CD14-positive monocyte (primary cell): ENCODE data around the gene CCDC110. TPM values are rescaled to one million over a fixed set of nuclear protein-coding genes. Genes with fewer than 3 reads are reported as not detected.
"Not testable (repeated sequence)": the region's sequence is repeated elsewhere in the genome, so short reads cannot be mapped to it uniquely, and the experiment has no call there.

Experiments
- DNase-seq, 3 donors: peaks; one replicate each; pipeline ENCODE4 v3.0.0-alpha.2; 2011 to 2022
- H2AFZ ChIP-seq: 2 replicates; pipeline ENCODE4 v1.6.0; 2012; ENCODE audit warnings: mild to moderate bottlenecking, low read depth, low read length, inconsistent platforms; ENCODE audit not compliant: insufficient read depth, poor library complexity, severe bottlenecking
- H3K27ac ChIP-seq, 2 donors: 1 replicate in 1 of 2; 2 replicates in 1 of 2; pipeline ENCODE4 v1.5.1; 2012 to 2013; ENCODE audit warnings: low read length in 2 of 2, control low read depth in 1 of 2, inconsistent platforms in 1 of 2, low read depth in 1 of 2, mild to moderate bottlenecking in 1 of 2
- H3K27me3 ChIP-seq, 2 donors: one replicate each; pipeline versions ENCODE4 v1.6.0 to v1.6.1; 2011 to 2013; ENCODE audit warnings: low read length in 2 of 2; ENCODE audit not compliant: control insufficient read depth in 2 of 2, insufficient read depth in 2 of 2
- H3K36me3 ChIP-seq, 2 donors: replicated peaks in 1 of 2; 1 replicate in 1 of 2; 2 replicates in 1 of 2; pipeline versions ENCODE4 v1.5.1 to v1.6.1; 2012 to 2013; ENCODE audit warnings: low read length in 2 of 2, control low read depth in 1 of 2, inconsistent platforms in 1 of 2, mild to moderate bottlenecking in 1 of 2; ENCODE audit not compliant: insufficient read depth in 2 of 2, control insufficient read depth in 1 of 2
- H3K4me1 ChIP-seq, 2 donors: 1 replicate in 1 of 2; 2 replicates in 1 of 2; pipeline versions ENCODE4 v1.5.1 to v1.6.1; 2012 to 2013; ENCODE audit warnings: low read length in 2 of 2, control low read depth in 1 of 2, inconsistent platforms in 1 of 2, mild to moderate bottlenecking in 1 of 2, moderate library complexity in 1 of 2; ENCODE audit not compliant: insufficient read depth in 2 of 2, control insufficient read depth in 1 of 2
- H3K4me2 ChIP-seq: replicated peaks from 2 replicates; pipeline ENCODE3; 2012; ENCODE audit warnings: low read length, moderate library complexity, mild to moderate bottlenecking; ENCODE audit not compliant: poor library complexity, severe bottlenecking; ENCODE audit errors: extremely low read depth
- H3K4me3 ChIP-seq, 3 experiments: fragments of 200-600 bp in 1 of 3; sonication (generic) in 1 of 3; replicated peaks in 1 of 3; 1 replicate in 2 of 3; 2 replicates in 1 of 3; pipeline ENCODE4 v1.5.1; 2011 to 2013; ENCODE audit warnings: low read length in 3 of 3, mild to moderate bottlenecking in 3 of 3, control low read depth in 2 of 3, low read depth in 2 of 3, inconsistent platforms in 1 of 3, moderate library complexity in 1 of 3
- H3K79me2 ChIP-seq: 2 replicates; pipeline ENCODE4 v1.6.0; 2012; ENCODE audit warnings: mild to moderate bottlenecking, control low read depth, inconsistent platforms, low read length, moderate library complexity; ENCODE audit not compliant: insufficient read depth
- H3K9ac ChIP-seq: 2 replicates; pipeline ENCODE4 v1.6.0; 2017; ENCODE audit warnings: low read length, mild to moderate bottlenecking; ENCODE audit not compliant: insufficient read depth, poor library complexity, severe bottlenecking
- H3K9me3 ChIP-seq, 2 donors: replicated peaks in 1 of 2; 1 replicate in 1 of 2; 2 replicates in 1 of 2; pipeline versions ENCODE4 v1.5.1 to v1.6.1; 2012 to 2013; ENCODE audit warnings: low read length in 2 of 2, control low read depth in 1 of 2; ENCODE audit not compliant: control insufficient read depth in 1 of 2, insufficient read depth in 1 of 2
- H4K20me1 ChIP-seq: 2 replicates; pipeline ENCODE4 v1.6.0; 2012; ENCODE audit warnings: mild to moderate bottlenecking, low read length, control low read depth, moderate library complexity; ENCODE audit not compliant: insufficient read depth
- H3K27ac Mint-ChIP-seq, 7 donors: one replicate each; pipeline ENCODE4 v1.8.0; 2020; ENCODE audit warnings: mild to moderate bottlenecking in 7 of 7, mixed read lengths in 7 of 7, moderate library complexity in 6 of 7, inconsistent platforms in 2 of 7
- H3K27me3 Mint-ChIP-seq, 3 donors: one replicate each; pipeline ENCODE4 v1.8.0; 2021 to 2022; ENCODE audit warnings: low read depth in 3 of 3, mild to moderate bottlenecking in 3 of 3, mixed read lengths in 3 of 3, moderate library complexity in 3 of 3, inconsistent platforms in 1 of 3
- H3K36me3 Mint-ChIP-seq, 2 donors: one replicate each; pipeline ENCODE4 v1.8.0; 2020; ENCODE audit warnings: mixed read lengths in 2 of 2, inconsistent platforms in 1 of 2, mild to moderate bottlenecking in 1 of 2
- H3K4me1 Mint-ChIP-seq: one replicate; pipeline ENCODE4 v1.8.0; 2020; ENCODE audit warnings: mild to moderate bottlenecking, mixed read lengths
- H3K4me3 Mint-ChIP-seq, 2 donors: one replicate each; pipeline ENCODE4 v1.8.0; 2020; ENCODE audit warnings: mild to moderate bottlenecking in 2 of 2, mixed read lengths in 2 of 2, moderate library complexity in 1 of 2
- H3K9me3 Mint-ChIP-seq, 7 donors: one replicate each; pipeline ENCODE4 v1.8.0; 2020 to 2022; ENCODE audit warnings: mixed read lengths in 7 of 7, mild to moderate bottlenecking in 6 of 7, moderate library complexity in 6 of 7, inconsistent platforms in 2 of 7
- WGBS: methylation state at CpG from one replicate; pipeline ENCODE4 v1.1.5; 2013; ENCODE audit warnings: missing lambda C conversion rate; ENCODE audit not compliant: insufficient coverage; 5-methylcytosine and 5-hydroxymethylcytosine counted together
- intact Hi-C, 2 donors: fragments of 100-400 bp; cut with micrococcal nuclease; formaldehyde crosslinking; loops; one replicate each; pipeline versions ENCODE4 v1.15.0 to v1.15.1; 2023
- polyA plus RNA-seq, 3 donors: library from polyadenylated mRNA; depleted of rRNA in 1 of 3; unstranded in 2 of 3; stranded (reverse) in 1 of 3; fragments of 300-500 nt in 2 of 3; fragments of >200 nt in 1 of 3; fragmentation: Illumina TruSeq in 2 of 3; gene quantifications; 1 replicate in 2 of 3; 2 replicates in 1 of 3; pipeline ENCODE4 v1.2.3, GENCODE V29; 2012 to 2021
- TF ChIP-seq, protein P1 (sequence below): fragments of 200-600 bp; IDR thresholded peaks from one replicate; pipeline ENCODE4 v1.8.0; 2022; ENCODE audit warnings: antibody characterized with exemption, mild to moderate bottlenecking

The CCDC110 gene
- polyA plus RNA-seq, 3 donors = not detected

DNA sequence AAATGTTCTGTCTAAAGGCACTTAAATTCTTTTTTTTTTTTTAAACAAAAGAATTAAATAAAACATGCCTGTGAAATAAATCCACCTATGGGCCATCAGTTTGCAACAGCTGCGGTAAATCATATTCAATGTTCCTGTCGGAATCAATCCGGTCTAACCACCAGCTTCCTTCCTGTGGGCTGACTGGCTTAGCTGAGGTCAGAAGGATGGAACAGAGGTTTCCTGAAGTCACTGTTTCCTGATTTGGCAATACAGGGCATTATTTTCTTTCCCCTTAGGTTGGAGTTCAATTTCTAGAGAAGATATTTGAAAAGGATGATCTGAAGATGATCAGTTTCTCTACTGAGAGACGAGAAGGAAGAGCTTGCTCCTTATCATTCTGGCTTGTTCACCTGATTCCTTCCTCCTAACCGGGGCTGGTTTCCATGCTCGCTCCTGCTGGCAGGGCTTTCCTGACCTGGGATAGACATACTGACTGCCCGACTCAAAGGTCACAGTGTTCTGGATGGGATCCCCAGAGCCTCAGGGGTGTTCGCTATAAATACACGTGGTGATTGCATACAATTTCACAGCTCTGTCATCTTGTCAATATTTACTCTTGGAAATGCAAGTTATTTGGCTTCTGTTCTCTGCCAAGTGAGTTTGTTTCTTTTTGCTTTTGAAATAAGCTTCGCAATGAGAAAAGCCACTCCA is 42.1 kb upstream of the CCDC110 start:
- Histone ChIP-seq H4K20me1 (no peaks in the 10 kb centered on the region), H3K27ac (no peak overlapping the region), H2AFZ (no peak overlapping the region), H3K36me3 (no peaks in the 10 kb centered on the region), H3K9me3 (peaks cover 0 to 7% of the 10 kb centered on the region in 2 donors), H3K4me3 (peak overlapping the region in 1 of 3 experiments; percentile 21), H3K27me3 (peaks cover 92 to 97% of the 10 kb centered on the region in 2 donors), H3K4me2 (peak overlapping the region; percentile 44), H3K79me2 (no peaks in the 10 kb centered on the region), H3K4me1 (peaks cover 11 to 13% of the 10 kb centered on the region in 2 donors), H3K9ac (no peak overlapping the region)
- intact Hi-C loops = no loop called here
- H3K36me3 Mint-ChIP-seq = no peaks in the 10 kb centered on the region
- TF ChIP-seq, protein P1, sequence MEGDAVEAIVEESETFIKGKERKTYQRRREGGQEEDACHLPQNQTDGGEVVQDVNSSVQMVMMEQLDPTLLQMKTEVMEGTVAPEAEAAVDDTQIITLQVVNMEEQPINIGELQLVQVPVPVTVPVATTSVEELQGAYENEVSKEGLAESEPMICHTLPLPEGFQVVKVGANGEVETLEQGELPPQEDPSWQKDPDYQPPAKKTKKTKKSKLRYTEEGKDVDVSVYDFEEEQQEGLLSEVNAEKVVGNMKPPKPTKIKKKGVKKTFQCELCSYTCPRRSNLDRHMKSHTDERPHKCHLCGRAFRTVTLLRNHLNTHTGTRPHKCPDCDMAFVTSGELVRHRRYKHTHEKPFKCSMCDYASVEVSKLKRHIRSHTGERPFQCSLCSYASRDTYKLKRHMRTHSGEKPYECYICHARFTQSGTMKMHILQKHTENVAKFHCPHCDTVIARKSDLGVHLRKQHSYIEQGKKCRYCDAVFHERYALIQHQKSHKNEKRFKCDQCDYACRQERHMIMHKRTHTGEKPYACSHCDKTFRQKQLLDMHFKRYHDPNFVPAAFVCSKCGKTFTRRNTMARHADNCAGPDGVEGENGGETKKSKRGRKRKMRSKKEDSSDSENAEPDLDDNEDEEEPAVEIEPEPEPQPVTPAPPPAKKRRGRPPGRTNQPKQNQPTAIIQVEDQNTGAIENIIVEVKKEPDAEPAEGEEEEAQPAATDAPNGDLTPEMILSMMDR = no peak
- DNase-seq = peak; percentile 2 to 49 (median 2)
- WGBS = 3% methylated on average over 5 of the region's 10 CpGs
- peaks cover 13% of the 10 kb centered on the region for H3K4me1 Mint-ChIP-seq
- H3K4me3 Mint-ChIP-seq = peak overlapping the region in 1 of 2 donors; percentile 80
- peak overlapping the region in 2 of 7 donors; percentile 59 to 70 for H3K27ac Mint-ChIP-seq
- H3K9me3 Mint-ChIP-seq = peaks cover 0 to 17% (median 9%) of the 10 kb centered on the region in 7 donors
- H3K27me3 Mint-ChIP-seq = peaks cover 57 to 79% (median 65%) of the 10 kb centered on the region in 3 donors

GRCh38 chr4:185512516-185512915 is 41.0 kb upstream of the CCDC110 start:
- Mint-ChIP-seq H3K9me3 (peaks cover 0 to 17% (median 9%) of the 10 kb centered on the region in 7 donors), H3K27me3 (peaks cover 60 to 85% (median 76%) of the 10 kb centered on the region in 3 donors), H3K4me3 (peak overlapping the region in 1 of 2 donors; percentile 80)

DNA sequence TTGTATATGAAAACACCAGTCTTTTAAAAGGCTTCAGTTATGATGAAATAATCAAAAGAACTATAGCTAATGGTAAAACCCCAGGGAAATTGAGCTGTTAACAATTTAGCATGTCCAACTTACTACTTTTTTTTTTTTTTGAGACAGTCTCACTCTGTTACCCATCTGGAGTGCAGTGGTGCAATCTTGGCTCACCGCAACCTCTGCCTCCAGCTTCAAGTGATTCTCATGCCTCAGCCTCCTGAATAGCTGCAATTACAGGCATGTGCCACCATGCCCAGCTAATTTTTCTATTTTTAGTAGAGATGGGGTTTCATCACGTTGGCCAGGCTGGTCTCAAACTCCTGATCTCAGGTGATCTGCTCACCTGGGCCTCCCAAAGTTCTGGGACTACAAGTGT is 39.7 kb upstream of the CCDC110 start:
- H3K4me3 ChIP-seq, H3K36me3 ChIP-seq, intact Hi-C loops, H3K27ac ChIP-seq, H2AFZ ChIP-seq, H3K9me3 ChIP-seq, H3K36me3 Mint-ChIP-seq, H3K9ac ChIP-seq, H3K4me2 ChIP-seq, H4K20me1 ChIP-seq, DNase-seq, H3K79me2 ChIP-seq, H3K27ac Mint-ChIP-seq: not testable (repeated sequence)
- no CpG with 5 or more reads among the region's 2 CpGs for WGBS
- Histone ChIP-seq H3K4me1 (peaks cover 11 to 13% of the 10 kb centered on the region in 2 donors), H3K27me3 (peaks cover 83 to 94% of the 10 kb centered on the region in 2 donors)
- Mint-ChIP-seq H3K4me1 (peaks cover 13% of the 10 kb centered on the region), H3K27me3 (peaks cover 59 to 82% (median 74%) of the 10 kb centered on the region in 3 donors), H3K9me3 (peaks cover 0 to 17% (median 9%) of the 10 kb centered on the region in 7 donors), H3K4me3 (peak overlapping the region in 1 of 2 donors; percentile 39)

More at GRCh38 chr4:185512516-185512915, 41.0 kb upstream of the CCDC110 start:
- no peaks in the 10 kb centered on the region for H4K20me1 ChIP-seq
- no peak overlapping the region for H3K27ac ChIP-seq
- H3K4me3 ChIP-seq = no peak overlapping the region
- no peaks in the 10 kb centered on the region for H3K36me3 ChIP-seq
- peaks cover 90 to 97% of the 10 kb centered on the region in 2 donors for H3K27me3 ChIP-seq
- H3K4me2 ChIP-seq = no peak overlapping the region
- H3K9me3 ChIP-seq = peaks cover 0 to 7% of the 10 kb centered on the region in 2 donors
- 62% methylated on average over 2 of the region's 3 CpGs for WGBS
- DNase-seq = no peak
- Mint-ChIP-seq H3K36me3 (no peaks in the 10 kb centered on the region), H3K4me1 (peaks cover 13% of the 10 kb centered on the region), H3K27ac (no peak overlapping the region)
- no peak overlapping the region for H2AFZ ChIP-seq
- intact Hi-C loops = no loop called here
- H3K9ac ChIP-seq = no peak overlapping the region
- H3K4me1 ChIP-seq = peaks cover 11 to 13% of the 10 kb centered on the region in 2 donors
- no peaks in the 10 kb centered on the region for H3K79me2 ChIP-seq
- TF ChIP-seq, protein P1 = no peak
